ENCODE results near the gene NAT10. TPM values are rescaled to one million over a fixed set of nuclear protein-coding genes. Genes with fewer than 3 reads are reported as not detected.
"Not testable (repeated sequence)": the region's sequence is repeated elsewhere in the genome, so short reads cannot be mapped to it uniquely, and the experiment has no call there.

The NAT10 gene
- total RNA-seq, 1 experiment from 2014 or later: 103 TPM

DNA sequence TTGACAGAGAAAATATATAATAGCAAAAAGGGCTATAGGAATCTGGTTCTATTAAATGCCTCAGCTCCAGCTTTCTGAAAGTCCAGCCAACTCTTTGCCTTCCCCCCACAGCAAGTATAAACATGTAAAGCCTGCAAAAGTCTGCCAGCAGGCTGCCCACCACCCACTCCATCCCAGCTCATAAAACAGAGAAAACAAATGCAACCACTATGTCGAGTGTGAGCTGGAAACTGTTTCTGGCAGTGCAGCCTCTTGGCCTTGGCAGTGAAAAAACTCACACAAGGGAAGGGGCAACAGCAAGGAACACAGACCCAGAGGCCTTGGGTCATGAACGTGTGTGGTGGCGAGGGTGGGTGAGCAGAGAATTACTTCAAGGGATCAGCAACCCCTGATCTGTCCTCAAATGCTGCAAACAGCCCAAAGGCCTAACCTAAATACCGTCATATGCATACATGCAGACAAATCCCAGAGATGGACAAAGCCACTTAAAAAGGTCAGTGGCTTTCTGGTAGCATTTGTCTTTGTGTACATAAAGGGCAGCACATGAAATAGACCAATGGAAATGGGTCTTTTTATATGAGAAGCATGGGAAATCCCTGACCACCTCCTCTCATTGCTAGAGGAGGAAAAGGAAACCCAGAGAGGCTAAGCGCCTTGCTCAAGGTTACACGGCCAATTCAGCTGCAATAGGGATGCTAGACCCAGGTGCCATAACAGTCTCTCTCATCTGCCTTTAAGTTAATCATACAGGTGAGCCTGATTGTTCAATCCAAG lies 74.8 kb downstream of the NAT10 start:
- H3K23me2 ChIP-seq (ENCODE audit: insufficient read length, low read depth, low read length, poor library complexity, severe bottlenecking): no peaks in the 10 kb centered on the region
- H3K9me3 Mint-ChIP-seq: no peaks in the 10 kb centered on the region
- no peak overlapping the region for H3K4ac ChIP-seq (ENCODE audit: low read depth, low read length)
- H3K9me3 ChIP-seq (ENCODE audit: control insufficient read depth, low read depth, low read length): no peaks in the 10 kb centered on the region
- no peak overlapping the region for H3T11ph ChIP-seq (ENCODE audit: low read length)
- H3K14ac ChIP-seq (ENCODE audit: insufficient read depth, low read length): no peak overlapping the region
- no peak overlapping the region for H3K9ac ChIP-seq (ENCODE audit: extremely low read depth, insufficient read length, low read length)
- WGBS (ENCODE audit: extremely low coverage, insufficient read length, low lambda C conversion rate): no CpG with 5 or more reads among the region's 6 CpGs
- H3K4me1 Mint-ChIP-seq: peaks cover 4 to 6% of the 10 kb centered on the region in 2 experiments
- no peaks in the 10 kb centered on the region for H3K79me1 ChIP-seq (ENCODE audit: insufficient read depth, low read depth, low read length, poor library complexity, severe bottlenecking)
- no peak overlapping the region for H3K27ac Mint-ChIP-seq
- no peaks in the 10 kb centered on the region; the same call in 1 of the 2 replicates for H3K27me3 Mint-ChIP-seq (ENCODE audit: low read depth)
- no peak overlapping the region for H2BK120ac ChIP-seq (ENCODE audit: low read depth, low read length, poor library complexity, severe bottlenecking)
- H4K8ac ChIP-seq (replicated peaks; ENCODE audit: insufficient read length, low read depth, low read length): no peak overlapping the region
- H3K4me2 ChIP-seq (ENCODE audit: insufficient read depth, insufficient read length, low read length): no peak overlapping the region
- no peak overlapping the region for H3K18ac ChIP-seq (ENCODE audit: insufficient read length, low read depth, low read length)
- no peak overlapping the region for H4K5ac ChIP-seq (ENCODE audit: insufficient read length, low read depth, low read length)
- H2AFZ ChIP-seq (ENCODE audit: low read length): no peak overlapping the region
- H2BK12ac ChIP-seq (ENCODE audit: insufficient read length, low read depth, low read length): no peak overlapping the region
- no peak overlapping the region for H2BK20ac ChIP-seq (ENCODE audit: low read depth, low read length, poor library complexity, severe bottlenecking)
- no peak overlapping the region for H2BK15ac ChIP-seq (ENCODE audit: low read depth, low read length)
- H4K91ac ChIP-seq (ENCODE audit: insufficient read length, low read depth, low read length): no peak overlapping the region
- H3K27me3 ChIP-seq (ENCODE audit: insufficient read depth, low read length): no peaks in the 10 kb centered on the region
- no peaks in the 10 kb centered on the region for H3K36me3 Mint-ChIP-seq (ENCODE audit: insufficient read depth in 1 of 3, low read depth in 3 of 3)
- no peak overlapping the region for H3K23ac ChIP-seq (ENCODE audit: insufficient read length, low read depth, low read length)
- H3K27ac ChIP-seq (ENCODE audit: insufficient read length, low read depth, low read length): no peak overlapping the region
- no peaks in the 10 kb centered on the region for H3K4me1 ChIP-seq (ENCODE audit: insufficient read depth, low read length)
- no peaks in the 10 kb centered on the region for H4K20me1 ChIP-seq (ENCODE audit: control insufficient read depth, insufficient read depth, insufficient read length)
- H3K79me2 ChIP-seq (ENCODE audit: insufficient read depth, low read length): no peaks in the 10 kb centered on the region
- no peak overlapping the region for H3K4me3 Mint-ChIP-seq
- H3K56ac ChIP-seq (ENCODE audit: insufficient read length, low read depth, low read length): no peak overlapping the region
- no peak overlapping the region for H2AK5ac ChIP-seq (ENCODE audit: insufficient read length, low read length)
- TF ChIP-seq, protein P1, sequence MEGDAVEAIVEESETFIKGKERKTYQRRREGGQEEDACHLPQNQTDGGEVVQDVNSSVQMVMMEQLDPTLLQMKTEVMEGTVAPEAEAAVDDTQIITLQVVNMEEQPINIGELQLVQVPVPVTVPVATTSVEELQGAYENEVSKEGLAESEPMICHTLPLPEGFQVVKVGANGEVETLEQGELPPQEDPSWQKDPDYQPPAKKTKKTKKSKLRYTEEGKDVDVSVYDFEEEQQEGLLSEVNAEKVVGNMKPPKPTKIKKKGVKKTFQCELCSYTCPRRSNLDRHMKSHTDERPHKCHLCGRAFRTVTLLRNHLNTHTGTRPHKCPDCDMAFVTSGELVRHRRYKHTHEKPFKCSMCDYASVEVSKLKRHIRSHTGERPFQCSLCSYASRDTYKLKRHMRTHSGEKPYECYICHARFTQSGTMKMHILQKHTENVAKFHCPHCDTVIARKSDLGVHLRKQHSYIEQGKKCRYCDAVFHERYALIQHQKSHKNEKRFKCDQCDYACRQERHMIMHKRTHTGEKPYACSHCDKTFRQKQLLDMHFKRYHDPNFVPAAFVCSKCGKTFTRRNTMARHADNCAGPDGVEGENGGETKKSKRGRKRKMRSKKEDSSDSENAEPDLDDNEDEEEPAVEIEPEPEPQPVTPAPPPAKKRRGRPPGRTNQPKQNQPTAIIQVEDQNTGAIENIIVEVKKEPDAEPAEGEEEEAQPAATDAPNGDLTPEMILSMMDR (conservative IDR thresholded peaks at IDR 0.05): no peak
- no peak for DNase-seq
- H2BK5ac ChIP-seq (ENCODE audit: insufficient read length, low read length): no peak overlapping the region

DNA sequence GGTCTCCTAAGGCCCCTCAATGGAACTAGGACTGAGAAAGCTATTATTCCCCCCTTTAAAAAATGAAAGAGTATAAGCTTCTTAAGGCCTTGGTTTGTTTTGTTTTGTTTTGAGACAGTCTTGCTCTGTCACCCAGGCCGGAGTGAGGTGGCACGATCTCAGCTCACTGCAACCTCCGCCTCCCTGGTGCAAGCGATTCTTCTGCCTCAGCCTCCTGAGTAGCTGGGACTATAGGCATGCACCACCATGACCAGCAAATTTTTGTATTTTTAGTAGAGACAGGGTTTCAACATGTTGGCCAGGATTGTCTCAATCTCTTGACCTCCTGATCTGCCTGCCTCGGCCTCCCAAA lies 75.4 kb downstream of the NAT10 start:
- H3K23ac ChIP-seq (ENCODE audit: insufficient read length, low read depth, low read length); H3K79me1 ChIP-seq (ENCODE audit: insufficient read depth, low read depth, low read length, poor library complexity, severe bottlenecking); H3K27me3 Mint-ChIP-seq (ENCODE audit: low read depth); H3K56ac ChIP-seq (ENCODE audit: insufficient read length, low read depth, low read length); H4K8ac ChIP-seq (replicated peaks; ENCODE audit: insufficient read length, low read depth, low read length); H2BK12ac ChIP-seq (ENCODE audit: insufficient read length, low read depth, low read length); H3K36me3 Mint-ChIP-seq (ENCODE audit: insufficient read depth in 1 of 3, low read depth in 3 of 3); H3K4me3 Mint-ChIP-seq; DNase-seq; H2BK5ac ChIP-seq (ENCODE audit: insufficient read length, low read length); H3K27me3 ChIP-seq (ENCODE audit: insufficient read depth, low read length); H3K14ac ChIP-seq (ENCODE audit: insufficient read depth, low read length); H3K27ac ChIP-seq (ENCODE audit: insufficient read length, low read depth, low read length); H3K27ac Mint-ChIP-seq; H3K4me2 ChIP-seq (ENCODE audit: insufficient read depth, insufficient read length, low read length); H2BK120ac ChIP-seq (ENCODE audit: low read depth, low read length, poor library complexity, severe bottlenecking); H3T11ph ChIP-seq (ENCODE audit: low read length); H3K9me3 ChIP-seq (ENCODE audit: control insufficient read depth, low read depth, low read length); H4K91ac ChIP-seq (ENCODE audit: insufficient read length, low read depth, low read length); H4K5ac ChIP-seq (ENCODE audit: insufficient read length, low read depth, low read length); H3K18ac ChIP-seq (ENCODE audit: insufficient read length, low read depth, low read length); H3K9me3 Mint-ChIP-seq; H2AK5ac ChIP-seq (ENCODE audit: insufficient read length, low read length); H3K23me2 ChIP-seq (ENCODE audit: insufficient read length, low read depth, low read length, poor library complexity, severe bottlenecking); H2AFZ ChIP-seq (ENCODE audit: low read length); H2BK20ac ChIP-seq (ENCODE audit: low read depth, low read length, poor library complexity, severe bottlenecking); H3K4me1 ChIP-seq (ENCODE audit: insufficient read depth, low read length); H3K9ac ChIP-seq (ENCODE audit: extremely low read depth, insufficient read length, low read length); H4K20me1 ChIP-seq (ENCODE audit: control insufficient read depth, insufficient read depth, insufficient read length); H2BK15ac ChIP-seq (ENCODE audit: low read depth, low read length); H3K79me2 ChIP-seq (ENCODE audit: insufficient read depth, low read length); H3K4ac ChIP-seq (ENCODE audit: low read depth, low read length): not testable (repeated sequence)
- WGBS (ENCODE audit: extremely low coverage, insufficient read length, low lambda C conversion rate): no CpG with 5 or more reads among the region's 5 CpGs
- peaks cover 10% of the 10 kb centered on the region in 2 experiments for H3K4me1 Mint-ChIP-seq

All from H9 (cell line).